ENCODE data around the gene GRIK5.

Gene GRIK5

GRCh38 chr19:42075364-42075615 is 5.3 kb upstream of the GRIK5 start:
- no peak for DNase-seq

- DNase-seq = no peak
Measured at GRCh38 chr19:42074513-42075363, 4.7 kb upstream of the GRIK5 start.

DNA sequence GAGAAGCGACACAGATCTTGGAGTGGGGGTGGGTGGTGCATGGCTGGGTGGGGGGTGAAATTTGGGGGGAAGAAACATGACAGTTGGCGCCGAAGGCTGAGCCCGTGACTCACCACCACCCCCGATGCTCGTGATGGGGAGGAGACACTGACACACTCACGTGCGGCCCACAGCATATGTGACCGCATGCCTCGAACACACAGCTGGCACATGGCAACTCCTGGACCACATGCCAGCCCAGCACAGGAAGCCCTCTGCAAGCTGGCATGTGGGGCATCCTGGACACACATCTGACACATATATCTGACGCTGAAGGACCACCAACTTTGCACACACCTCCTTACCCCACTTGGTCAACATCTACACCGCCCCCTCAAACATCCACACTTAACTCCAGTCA is 1.2 kb upstream of the GRIK5 start:
- no peak for DNase-seq

GRCh38 chr19:42068756-42069571 is 1.0 kb downstream of the GRIK5 start:
- DNase-seq = peak; percentile 12

DNA sequence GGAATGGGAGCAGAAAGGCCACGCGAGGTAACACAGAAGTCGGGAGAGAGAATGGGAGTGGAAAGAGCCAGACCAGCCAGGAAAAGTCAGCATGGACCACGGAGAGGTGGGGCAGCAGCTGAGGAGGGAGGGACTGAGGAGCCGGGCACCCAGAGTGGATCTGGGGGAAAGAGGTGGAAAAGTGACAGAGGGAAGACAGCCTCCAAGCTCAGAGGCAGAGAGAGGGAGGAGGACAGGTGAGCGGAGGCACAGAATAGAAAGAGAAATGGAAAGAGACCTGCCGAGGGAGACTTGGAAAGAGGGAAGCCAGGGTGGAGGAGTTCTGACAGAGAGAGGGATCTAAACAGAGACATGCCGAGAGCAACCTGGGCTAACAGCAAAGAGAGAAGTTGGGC is 1.6 kb downstream of the GRIK5 start:
- DNase-seq = no peak

DNA sequence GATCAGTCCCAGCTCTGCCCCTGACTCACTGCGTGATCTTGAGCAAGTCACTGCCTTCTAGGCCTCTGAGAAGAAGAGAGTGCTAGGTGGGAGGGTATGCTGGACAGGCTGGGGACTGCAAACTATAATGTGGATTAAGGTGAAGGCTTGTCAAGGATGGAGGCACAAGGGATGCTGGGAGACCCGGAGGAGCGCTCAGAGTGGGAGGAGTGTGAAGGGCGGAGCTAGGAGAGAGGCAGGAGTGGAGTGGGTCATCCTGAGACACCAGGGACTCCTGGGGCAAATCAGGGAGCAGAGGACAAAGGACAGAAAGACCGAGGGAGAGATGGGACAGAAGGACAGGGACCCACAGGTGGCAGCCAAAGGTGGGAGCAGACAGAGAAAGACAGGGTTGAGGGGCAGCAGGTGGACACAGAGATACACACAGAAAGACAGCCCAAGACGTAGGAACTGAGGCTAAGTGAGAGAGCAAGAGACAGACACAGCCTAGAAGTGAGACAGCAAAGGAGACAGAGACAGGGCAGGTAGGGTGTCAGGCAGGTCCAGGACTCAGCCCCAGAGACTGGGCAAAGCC is 2.6 kb downstream of the GRIK5 start:
- DNase-seq = no peak

- peak; percentile 68 for DNase-seq
Measured at GRCh38 chr19:42066075-42066754, 3.8 kb downstream of the GRIK5 start.

DNA sequence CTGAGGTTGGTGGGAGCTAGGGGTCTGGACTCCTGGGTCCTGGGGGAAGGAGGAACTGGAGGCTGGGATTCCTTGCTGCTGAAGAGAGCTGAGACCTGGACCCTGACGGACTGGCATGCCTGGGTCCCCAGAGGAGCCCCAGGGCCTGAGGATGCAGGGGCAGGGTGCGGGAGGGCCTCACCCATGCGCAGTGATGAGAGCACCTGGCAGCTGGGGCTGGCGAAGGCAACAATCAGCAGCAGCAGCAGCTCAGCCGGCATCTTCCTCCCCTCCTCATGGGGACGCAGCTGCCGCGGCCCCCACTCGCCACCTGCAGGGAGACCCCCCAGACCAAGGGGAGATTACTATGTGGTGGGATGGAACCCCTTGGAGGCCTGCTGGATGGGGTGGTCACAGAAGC is 4.5 kb downstream of the GRIK5 start:
- no peak for DNase-seq

- no peak for DNase-seq
Measured at GRCh38 chr19:42065051-42065450, 5.0 kb downstream of the GRIK5 start.

DNA sequence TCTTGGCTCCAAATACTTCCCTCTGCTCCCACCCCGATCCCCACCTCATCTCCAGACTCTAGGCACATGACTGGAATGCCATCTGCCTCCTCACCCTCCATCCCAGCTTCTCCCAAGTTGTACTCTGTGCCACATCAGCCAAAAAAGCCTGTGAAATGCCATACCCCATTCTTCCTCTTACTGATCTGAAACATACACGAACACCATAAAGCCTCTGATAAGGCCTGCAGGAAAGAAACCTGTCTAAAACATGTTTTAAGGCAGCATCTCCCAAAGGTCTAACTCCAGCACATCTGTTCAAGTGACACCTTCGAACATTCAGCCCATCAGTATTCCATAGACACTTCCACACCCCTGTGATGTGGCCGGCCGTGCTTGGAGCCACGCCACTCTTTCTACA is 5.6 kb downstream of the GRIK5 start:
- DNase-seq = no peak

GRCh38 chr19:42062381-42062780 is 7.6 kb downstream of the GRIK5 start:
- no peak for DNase-seq

GRCh38 chr19:42060117-42060516 is 9.9 kb downstream of the GRIK5 start:
- DNase-seq = no peak

- no peak for DNase-seq
Measured at GRCh38 chr19:42059196-42059595, 10.8 kb downstream of the GRIK5 start.

- no peak for DNase-seq
Measured at GRCh38 chr19:42057846-42058245, 12.2 kb downstream of the GRIK5 start.

GRCh38 chr19:42054205-42054604 is 15.8 kb downstream of the GRIK5 start:
- DNase-seq = no peak

GRCh38 chr19:42053037-42053935 is 16.7 kb downstream of the GRIK5 start:
- DNase-seq = no peak

DNA sequence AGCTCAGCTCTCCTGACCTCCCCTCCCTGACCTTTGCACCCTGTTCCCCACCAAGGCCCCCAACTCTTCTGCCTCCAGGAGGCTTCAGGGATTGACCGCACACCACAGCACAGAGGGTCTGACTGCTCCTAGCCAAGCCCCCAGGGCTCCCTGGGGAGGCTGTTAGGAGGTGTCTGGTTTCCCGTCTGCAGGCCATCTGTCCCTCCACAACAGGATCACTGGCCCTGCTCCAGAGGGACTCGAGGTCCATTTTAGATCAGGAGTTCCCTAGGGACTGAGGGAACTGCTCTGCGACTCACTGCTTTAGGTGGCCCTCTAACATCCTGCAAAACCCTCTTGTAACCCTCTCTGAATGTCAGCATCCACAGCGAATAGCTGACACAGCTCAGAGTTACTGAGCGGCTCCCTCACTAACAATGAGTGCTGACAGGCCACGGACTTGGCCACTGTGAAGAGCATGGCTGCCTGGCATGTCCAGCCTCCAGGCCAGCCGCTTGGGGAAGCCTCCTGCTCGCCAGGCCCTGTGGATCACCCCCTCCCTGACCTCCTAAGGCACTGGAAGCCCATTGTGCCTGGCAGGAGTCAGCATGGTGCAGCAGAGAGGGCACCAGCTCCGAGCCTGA is 17.7 kb downstream of the GRIK5 start:
- no peak for DNase-seq

DNA sequence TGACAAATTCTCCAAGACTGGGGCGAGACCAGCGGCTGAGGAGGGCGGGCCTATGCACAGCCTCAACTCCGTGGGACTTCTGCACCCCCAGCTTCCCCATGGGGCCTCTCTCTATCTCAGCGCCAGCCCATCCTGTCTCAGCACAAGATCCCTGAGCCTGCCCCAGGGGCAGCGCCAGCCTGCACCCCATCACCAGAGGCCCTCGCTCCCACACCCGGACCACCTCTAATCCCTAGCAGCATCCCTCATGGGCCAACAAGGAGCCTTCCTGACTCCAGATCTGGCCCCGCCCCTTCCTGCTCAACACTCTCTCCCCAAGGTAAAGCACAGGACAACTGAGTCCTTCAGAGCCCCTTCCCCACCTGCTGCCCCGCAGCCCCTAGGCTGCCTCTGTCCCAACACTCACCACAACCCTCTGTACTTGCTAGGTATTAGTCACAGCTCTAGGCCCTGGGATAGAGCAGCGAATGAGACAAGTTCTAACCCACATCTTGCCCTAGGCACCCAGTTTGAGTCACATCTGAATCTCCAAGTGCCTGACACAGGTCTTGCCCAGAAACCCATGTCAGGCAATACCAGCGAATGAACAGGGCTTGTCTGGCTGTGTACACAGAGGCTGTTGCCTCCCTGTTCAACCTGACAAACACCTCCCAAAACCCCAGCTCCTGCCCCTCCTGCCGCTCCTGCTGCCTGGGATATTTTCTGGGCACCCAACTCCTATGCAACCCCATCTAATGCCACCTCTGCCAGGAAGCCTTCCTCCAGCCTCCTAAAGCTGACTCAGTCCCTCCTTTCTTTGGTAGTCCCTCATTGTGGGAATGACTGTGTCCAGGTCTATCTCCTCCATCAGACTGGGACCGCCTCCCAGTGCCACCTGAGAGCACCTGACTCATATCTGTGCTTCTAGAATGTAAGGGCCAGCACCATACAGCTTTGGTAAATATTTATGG is 18.6 kb downstream of the GRIK5 start:
- DNase-seq = no peak

GRCh38 chr19:42048992-42049391 is 21.0 kb downstream of the GRIK5 start:
- DNase-seq = no peak

DNA sequence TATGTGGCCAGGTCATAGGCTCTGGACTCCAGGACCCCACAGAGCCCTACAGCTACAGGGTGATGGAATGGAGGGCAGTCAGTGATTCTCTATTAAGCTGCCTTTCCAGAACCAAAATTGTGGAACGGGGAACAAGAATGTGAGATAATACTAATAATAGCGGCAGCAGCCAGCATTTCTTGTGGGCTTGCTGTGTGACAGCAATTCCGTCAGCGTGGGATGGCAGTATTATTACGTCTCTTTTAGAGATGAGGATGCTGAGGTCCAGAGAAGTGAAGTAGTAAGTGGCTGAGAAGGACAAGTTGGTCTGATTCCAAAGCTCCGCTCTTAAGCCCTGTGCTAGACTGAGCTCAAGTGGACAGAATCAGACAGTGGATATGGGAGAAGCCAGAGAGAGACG is 24.4 kb downstream of the GRIK5 start:
- DNase-seq = no peak
